ENCODE data around the gene GSTA4.
"Not testable (repeated sequence)": the region's sequence is repeated elsewhere in the genome, so short reads cannot be mapped to it uniquely, and the experiment has no call there.

Gene GSTA4

GRCh38 chr6:53011979-53012378, 16.9 kb upstream of the GSTA4 start:
- no peak for DNase-seq

DNA sequence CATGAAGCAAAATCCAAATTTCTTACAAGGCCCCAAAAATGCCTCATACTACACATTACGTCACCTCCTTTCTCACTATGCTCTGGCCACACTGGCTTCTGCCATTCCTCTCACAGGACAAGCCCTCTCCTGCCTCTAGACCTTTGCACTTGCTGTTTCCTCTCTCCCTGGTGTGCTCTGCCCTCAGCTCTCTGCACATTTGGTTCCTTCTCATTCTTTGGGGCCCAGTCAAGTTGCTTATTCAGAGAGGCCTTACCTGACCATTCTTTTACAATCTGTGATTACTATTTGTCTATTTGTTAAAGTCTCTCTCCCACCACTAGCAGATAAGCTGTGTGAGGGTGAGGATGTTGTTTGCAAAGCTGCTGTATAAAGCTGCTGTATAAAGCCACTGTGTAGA, 15.4 kb upstream of the GSTA4 start:
- DNase-seq = no peak

DNA sequence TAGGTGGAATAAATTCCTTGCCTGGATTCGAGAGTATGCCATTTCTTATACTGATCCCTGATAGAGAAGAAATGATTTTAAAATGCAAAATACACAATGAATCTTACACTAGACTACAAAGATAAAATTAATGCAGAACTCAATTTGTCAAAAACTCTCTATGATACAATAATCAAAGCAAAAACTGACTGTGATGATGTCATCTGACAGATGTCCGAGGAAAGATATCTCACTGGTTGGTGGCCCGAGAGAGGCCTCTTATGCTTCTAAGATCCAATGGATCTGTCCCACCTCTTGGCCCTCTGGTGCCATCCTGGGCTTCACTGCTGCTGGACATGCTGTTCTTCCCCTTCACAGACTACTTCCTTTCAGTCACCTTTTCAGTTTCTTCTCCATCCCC, 14.4 kb upstream of the GSTA4 start:
- DNase-seq = no peak

DNA sequence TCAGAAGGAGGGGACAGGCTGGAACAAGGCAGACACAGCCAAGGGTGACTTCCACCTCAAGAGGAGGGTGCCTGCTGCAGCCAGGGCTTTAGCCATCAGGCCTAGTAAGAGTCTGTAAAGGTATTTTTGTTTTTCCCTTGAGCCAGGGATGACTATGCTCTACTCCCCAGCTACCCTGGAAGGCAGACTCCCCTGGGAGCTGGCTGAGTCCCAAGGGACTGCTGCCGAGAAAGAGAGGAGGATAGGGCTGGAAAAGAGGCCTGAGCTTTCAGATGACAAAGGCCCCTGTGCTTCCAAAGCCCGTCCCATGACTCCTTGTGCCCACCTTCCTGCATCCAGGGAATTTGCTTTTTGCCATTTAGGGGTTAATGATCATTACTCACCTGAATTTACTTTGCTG, 14.0 kb upstream of the GSTA4 start:
- no peak for DNase-seq

DNA sequence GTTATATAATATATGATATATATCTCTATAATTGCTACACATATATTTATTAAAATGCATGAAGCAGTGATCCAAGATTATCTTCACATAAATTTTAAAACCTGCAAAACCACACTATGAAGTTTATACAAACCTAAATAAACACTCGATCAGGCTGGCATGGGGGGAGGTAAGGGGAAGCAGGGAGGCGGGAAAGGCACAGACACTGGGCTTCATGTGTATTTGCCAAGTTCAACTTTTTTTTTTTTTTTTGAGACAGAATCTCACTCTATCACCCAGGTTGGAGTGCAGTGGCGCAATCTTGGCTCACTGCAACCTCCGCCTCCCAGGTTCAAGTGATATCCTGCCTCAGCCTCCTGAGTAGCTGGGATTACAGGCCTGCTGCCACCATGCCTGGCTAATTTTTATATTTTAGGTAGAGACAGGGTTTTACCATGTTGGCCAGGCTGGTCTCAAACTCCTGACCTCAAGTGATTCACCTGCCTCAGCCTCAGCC, 13.2 kb upstream of the GSTA4 start:
- not testable (repeated sequence) for DNase-seq

DNA sequence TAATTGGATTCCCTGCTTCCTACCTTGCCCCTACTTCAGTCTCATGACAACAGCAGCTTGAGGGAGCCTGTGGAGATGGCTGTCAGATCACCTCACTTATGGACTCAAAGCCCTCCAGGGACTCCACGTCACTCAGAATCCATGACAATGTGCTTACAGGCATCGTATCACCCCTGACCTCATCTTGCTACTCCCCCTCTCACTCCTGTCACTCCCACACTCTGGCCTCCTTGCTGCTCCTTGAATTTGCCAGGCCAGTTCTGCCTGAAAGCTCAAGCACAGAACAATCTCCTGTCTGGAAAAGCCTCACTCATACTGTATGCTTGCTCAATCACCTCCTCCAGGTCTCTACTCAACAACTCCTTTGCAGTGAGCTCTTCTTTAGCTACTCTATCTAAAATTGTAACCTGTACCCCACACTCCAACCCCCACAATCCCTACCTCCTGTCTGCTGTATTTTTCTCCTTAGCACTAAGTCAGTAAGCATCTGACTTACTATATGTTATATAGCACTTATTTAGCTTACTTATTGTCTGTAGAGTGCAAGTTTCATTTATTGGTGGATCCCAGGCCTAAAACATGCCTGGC, 10.7 kb upstream of the GSTA4 start:
- no peak for DNase-seq

DNA sequence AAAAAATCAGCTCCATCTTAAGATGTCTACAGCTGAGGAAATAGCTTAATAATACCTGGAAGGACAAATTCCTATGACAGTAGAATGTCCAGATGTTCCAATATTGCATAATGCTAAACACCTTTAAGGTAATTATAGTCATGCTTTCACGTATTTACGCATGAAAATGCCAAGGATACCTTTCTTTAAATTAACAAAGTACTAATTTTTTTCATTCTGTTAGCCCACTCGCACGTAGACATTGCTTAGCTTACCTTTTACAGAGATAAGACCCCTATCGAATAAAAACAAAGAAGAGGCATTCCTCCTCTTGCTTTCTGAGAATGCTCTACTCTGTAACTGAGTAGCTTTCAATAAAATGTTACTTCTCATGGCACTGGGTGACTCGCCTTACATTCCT, 4.4 kb upstream of the GSTA4 start:
- DNase-seq = no peak

- no peak for DNase-seq
Observed at GRCh38 chr6:52998603-52999002, 3.5 kb upstream of the GSTA4 start.

DNA sequence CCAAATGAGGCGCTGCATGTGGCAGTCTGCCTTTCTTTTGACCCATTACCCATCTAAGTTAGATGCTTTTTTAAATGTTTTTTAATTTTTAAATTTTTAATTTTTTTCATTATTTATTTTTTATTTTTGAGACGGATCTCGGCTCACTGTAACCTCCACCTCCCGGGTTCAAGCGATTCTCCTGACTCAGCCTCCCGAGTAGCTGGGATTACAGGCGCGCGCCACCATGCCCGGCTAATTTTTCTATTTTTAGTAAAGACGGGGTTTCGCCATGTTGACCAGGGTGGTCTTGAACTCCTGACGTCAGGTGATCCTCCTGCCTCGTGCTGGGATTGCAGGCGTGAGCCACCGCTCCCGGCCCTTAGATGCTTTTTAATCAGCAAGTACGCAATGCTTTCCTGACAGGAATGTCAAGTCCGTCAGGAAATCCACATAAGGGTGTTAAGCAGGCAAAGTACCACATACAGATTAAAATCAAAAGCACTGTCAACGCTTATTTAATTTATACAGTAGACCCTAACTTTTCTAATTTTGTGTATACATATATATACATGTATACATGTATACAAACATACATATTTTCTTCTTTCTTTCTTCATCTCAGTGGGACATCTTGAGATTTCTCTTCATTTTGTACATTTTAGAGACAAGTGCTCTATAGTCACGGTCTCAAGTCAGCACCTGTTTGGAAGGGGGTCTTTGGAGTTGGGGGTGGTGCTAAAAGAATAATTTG, 995 bp upstream of the GSTA4 start:
- no peak for DNase-seq

DNA sequence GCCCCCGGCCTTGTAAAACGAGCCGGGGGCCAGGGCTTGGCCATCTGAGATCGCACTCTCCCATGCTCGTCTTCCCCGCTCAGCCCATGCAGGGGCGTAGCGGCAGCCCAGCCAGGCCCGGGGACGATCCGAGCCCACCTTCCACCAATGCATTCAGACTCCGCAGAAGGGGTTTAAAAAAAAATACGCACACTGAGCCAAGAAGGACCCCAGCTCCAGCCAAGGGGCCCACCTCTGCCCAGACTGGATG, 320 bp downstream of the GSTA4 start:
- peak; percentile 67 for DNase-seq

GRCh38 chr6:52994031-52994838, 849 bp downstream of the GSTA4 start:
- DNase-seq = peak; percentile 33

GRCh38 chr6:52992980-52993920, 1.8 kb downstream of the GSTA4 start:
- no peak for DNase-seq

DNA sequence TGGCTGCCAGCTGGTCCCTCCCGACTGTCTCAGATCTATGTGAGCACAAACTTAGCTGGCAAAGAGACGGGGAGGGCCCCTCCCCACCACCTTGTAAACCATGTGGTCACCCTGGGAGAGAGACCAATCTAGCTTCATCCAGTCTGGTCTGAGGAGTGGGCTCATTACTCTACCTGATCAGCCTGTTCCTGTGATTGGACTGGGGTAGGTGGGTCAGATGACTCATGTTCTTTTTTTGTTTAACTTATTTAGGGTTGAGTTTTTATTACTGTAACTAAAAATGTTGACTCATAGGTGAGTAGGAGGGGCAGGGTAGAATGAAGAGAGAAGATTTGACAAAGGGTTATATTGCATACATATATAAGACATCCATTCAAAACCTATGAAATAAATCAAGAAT, 4.7 kb downstream of the GSTA4 start:
- no peak for DNase-seq

GRCh38 chr6:52985228-52985627, 9.9 kb downstream of the GSTA4 start:
- DNase-seq = no peak

- no peak for DNase-seq
Observed at GRCh38 chr6:52984247-52984646, 10.8 kb downstream of the GSTA4 start.

DNA sequence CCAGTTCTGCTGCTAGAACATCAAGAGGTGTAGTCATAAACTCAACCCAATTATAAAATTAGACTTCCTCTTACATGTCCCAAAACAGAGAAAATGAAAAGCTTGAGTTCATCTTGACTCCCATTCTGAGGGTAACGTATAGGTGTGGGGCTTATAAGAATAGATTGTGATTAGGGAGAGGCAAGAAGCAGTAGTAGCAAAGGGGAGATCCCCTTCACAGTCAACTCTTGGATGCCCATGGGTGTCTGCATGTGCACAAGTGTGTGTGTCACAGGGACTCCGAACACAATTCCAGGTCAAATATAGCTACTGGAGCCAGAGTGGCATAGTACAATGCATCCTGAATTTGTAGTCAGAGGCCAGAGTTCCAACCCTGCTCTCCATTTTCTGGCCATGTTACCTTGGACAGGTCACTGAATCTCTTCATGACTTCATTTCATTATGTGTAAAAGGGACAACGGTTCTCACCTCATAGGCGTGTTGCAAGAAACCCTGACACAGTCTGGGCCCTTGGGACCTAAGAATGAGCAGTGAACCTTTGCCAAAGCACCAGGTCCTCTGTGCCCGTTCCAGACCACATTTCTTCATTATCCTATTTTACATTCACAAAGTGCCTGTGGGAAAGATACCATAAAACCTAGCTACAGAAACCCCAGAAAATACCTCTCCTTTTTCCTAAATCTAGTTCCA, 11.8 kb downstream of the GSTA4 start:
- DNase-seq = no peak

GRCh38 chr6:52982680-52983079, 12.4 kb downstream of the GSTA4 start:
- no peak for DNase-seq

GRCh38 chr6:52981222-52981900, 13.7 kb downstream of the GSTA4 start:
- no peak for DNase-seq

GRCh38 chr6:52976591-52977035, 18.5 kb downstream of the GSTA4 start:
- no peak for DNase-seq

- no peak for DNase-seq
Observed at GRCh38 chr6:52976149-52976548, 18.9 kb downstream of the GSTA4 start.

GRCh38 chr6:52975580-52975979, 19.5 kb downstream of the GSTA4 start:
- DNase-seq = no peak

- DNase-seq = no peak
Observed at GRCh38 chr6:52972989-52973388, 22.1 kb downstream of the GSTA4 start.
